Measurements from ENCODE around the gene ABR. TPM values are rescaled to one million over a fixed set of nuclear protein-coding genes. Genes with fewer than 3 reads are reported as not detected.

Gene ABR
- total RNA-seq, 1 experiment from 2014 or later: 26.2 TPM

DNA sequence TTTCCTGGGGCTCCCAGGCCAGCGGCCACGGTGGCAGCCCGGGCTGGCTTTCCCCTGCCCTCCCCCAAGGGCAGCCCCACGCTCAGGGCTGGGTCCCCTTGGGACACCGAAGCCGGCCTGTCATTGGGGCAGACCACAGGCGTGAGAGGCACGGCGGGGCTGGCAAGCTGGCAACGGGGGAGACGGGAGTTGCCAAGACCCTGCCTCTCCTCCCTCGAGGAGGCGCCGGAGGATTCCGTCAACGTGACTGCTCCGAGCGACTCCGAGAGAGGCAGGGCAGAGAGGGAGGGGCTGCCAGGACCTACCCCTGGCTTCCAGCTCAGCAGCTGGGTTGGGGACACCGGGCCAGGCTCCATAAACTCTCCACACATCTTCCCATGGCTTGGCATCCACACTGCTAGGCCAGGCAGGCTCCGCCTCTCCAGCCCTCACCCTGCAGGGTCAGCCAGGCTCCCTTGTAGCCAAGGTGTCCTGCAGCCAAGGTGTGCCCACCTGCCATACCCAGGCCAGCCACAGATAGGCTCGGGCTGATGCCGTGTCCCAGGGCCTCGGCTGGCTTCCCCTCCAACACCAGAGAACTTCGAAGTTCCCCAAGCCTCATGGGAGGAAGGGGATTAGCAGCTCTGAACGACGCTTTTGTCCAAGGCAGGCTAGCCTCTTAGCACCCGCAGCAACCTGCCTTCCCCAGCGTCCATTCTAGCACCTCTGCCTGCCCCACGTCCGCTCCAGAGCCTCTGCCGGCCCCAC, 157.3 kb downstream of the ABR start:
- in situ Hi-C loops (cut with HindIII; ENCODE audit: low pct_unique_long_range_greater_than_20kb, low sequenced_read_pairs): no loop called here
- no peak for DNase-seq (ENCODE audit: low read depth, low spot score)

DNA sequence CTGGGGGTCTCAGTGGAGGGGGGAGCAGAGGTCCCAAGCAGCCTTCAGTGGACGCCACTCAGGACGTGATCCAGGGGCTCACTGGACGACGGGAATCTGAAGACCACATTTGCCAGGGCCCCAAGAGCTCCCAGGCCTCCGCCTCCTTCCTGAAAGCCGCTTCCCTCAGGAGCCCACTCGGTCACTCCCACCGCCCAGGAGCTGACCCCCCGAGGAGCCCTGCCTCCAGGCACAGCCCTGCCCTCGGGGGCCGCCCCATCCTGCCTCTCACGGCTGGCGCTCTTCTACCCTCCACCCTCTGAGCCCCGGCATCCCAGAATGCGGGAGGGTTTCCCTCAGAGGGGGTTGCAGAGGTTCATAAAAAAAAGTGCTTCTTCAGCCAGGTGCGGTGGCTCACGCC, 158.6 kb downstream of the ABR start:
- DNase-seq (ENCODE audit: low read depth, low spot score): no peak
- in situ Hi-C loops (cut with HindIII; ENCODE audit: low pct_unique_long_range_greater_than_20kb, low sequenced_read_pairs): no loop called here

DNA sequence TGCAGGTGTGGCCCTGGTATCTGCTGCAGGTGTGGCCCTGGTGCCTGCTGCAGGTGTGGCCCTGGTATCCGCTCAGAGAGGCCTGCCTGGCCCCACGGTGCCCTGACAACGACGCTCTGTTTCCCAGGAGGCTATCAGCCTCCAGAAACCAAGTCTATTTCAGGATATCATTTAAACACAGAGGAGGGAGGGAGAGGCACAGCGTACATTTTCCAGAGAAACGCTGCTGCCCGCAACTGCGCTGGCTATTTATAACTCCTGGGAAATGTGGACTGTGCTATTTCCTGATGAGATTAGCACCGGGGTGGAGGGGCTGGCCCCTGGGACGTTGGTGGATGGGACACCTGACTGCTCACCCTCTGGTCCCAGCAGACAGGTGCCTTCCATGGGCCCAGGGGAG, 160.3 kb downstream of the ABR start:
- in situ Hi-C loops (cut with HindIII; ENCODE audit: low pct_unique_long_range_greater_than_20kb, low sequenced_read_pairs): no loop called here
- DNase-seq (ENCODE audit: low read depth, low spot score): no peak

DNA sequence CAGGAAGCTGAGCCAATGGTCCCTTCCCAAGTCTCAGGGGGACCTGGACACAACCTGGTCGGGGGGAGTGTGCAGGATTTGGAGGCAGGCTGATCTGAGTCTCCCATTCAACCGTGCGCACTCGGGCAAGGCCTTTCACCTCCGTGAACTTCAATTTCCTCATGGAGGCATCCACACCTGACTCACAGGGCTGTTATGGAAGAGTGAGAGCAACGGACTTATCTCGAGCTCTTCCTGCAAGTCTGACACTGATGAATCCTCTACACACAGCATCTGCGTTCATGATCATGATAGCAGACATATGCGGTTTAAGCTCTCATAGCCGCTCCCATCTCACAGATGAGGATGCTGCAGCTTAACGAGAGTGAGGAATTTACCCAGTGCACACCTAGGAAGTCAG, 161.2 kb downstream of the ABR start:
- no peak for DNase-seq (ENCODE audit: low read depth, low spot score)
- in situ Hi-C loops (cut with HindIII; ENCODE audit: low pct_unique_long_range_greater_than_20kb, low sequenced_read_pairs): no loop called here

DNA sequence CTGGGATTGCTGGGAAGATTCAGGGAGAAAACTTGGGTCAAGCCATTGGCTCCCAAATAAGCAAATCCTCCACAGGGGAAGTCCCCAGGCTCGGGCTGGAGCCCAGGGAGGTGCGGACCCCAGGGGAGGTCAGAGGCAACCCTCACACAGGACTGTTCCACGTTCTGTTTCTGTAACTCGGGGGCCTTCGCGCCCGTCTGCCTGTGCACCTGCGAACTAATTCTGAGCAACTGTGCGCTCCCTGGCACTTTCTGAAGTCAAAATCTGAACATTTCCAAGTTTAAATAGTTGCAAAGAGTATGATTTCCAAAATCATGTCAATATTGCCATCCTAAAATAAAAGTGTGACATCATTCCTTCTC, 166.1 kb downstream of the ABR start:
- DNase-seq (ENCODE audit: low read depth, low spot score): no peak
- in situ Hi-C loops (cut with HindIII; ENCODE audit: low pct_unique_long_range_greater_than_20kb, low sequenced_read_pairs): no loop called here

DNA sequence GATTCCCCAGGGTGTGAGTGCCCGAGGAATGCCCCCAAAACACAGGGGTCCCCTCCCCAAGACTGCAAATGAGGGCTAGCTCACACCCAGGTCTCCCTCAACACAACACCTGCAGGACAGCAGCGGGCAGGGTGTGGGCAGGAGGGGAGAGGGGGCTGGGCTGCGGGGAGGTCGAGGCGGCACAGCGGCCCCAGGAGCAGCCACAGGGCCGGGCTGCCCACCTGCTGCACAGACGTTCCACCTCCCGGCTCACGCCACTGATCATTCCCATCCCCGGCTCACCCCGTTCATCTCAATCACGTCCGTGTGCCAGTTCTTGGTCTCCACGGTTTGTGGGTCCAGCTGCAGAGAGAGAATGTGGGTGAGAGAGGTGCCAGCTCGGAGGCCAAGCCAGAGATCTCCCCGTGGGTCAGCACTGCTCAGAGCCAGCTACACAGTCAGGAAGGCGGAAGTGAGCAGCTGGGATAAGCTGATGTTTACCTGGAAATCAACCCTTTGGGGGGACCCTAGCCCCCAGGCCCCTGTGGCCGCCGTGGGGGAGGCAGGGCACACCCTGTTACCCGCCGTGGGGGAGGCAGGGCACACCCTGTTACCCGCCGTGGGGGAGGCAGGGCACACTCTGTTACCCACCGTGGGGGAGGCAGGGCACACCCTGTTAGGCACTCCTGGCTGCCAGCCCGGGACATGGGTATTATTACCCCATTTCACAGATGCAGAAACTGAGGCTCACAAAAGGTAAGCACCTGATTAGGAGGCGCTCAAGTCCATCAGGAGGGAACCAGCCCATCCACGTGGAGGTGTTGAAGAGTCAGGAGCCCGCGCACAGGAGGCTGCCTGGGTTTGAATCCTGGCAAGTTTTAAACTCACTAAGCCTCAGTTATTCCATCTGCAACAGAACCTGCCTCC, 166.7 kb downstream of the ABR start:
- in situ Hi-C loops (cut with HindIII; ENCODE audit: low pct_unique_long_range_greater_than_20kb, low sequenced_read_pairs): no loop called here
- DNase-seq (ENCODE audit: low read depth, low spot score): no peak

DNA sequence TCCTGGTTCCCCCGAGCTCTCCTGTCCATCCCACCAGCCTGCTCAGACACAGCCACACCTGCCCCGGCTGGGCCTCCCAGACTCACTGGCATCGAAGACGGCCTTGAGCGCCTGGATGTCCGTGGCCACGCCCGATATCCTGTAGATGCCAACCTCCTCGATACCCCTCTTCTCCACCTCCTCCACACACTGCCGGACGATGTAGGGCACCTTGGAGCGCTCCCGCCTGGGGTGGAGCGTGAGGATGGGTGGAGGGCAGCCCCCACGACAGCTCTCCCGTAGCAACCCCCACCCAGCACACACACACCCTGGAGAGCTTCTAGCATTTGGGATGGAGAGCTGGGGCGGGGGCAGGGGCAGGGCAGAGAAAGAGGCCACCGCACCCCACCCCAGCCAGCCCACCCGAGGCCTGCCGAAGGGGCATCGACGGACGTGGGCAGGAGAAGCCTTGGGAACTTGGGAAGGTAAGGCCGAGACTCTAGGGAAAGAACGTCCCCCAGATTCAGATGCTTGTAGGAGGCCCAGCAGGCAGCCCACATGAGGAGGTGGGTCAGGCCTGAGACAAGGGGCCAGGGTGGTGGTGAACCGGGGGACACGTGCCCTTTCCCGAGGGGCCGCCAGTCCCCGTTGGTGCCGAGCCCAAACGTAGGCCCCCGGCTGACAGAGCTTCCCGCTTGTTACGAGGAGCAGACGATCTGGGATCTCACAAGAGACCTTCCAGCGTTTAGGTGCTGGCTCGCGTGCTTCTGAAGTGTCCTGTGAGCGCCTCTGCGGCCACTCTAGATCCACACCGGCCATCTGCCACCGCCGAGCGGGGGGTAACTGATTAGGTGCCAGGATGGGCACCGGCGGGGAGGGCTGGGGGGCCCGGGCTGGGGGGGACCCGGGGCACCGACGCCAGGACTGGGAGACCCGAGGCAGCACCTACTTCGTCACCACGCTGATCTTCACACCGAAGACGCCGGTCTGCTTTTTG, 167.7 kb downstream of the ABR start:
- in situ Hi-C loops (cut with HindIII; ENCODE audit: low pct_unique_long_range_greater_than_20kb, low sequenced_read_pairs): no loop called here
- no peak for DNase-seq (ENCODE audit: low read depth, low spot score)

DNA sequence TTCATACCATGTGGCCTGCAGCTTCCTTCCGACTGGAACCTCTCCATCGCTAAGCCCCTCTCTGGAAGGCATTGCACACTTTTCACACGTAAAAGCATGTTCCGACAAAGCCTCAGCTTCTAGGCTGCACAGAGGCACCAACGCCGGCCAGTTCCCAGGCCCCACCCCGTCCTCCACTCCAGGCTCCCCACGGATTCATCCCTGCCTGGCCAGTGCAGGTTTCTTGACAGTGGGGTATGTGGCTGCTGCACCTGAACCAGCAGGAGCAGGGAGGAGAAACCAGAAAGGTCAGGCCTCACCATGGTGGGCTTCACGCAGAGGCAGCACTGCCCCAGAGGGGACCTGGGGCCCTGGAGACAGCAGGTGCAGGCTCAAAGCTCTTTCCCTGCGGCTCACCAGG, 168.6 kb downstream of the ABR start:
- in situ Hi-C loops (cut with HindIII; ENCODE audit: low pct_unique_long_range_greater_than_20kb, low sequenced_read_pairs): no loop called here
- DNase-seq (ENCODE audit: low read depth, low spot score): no peak

DNA sequence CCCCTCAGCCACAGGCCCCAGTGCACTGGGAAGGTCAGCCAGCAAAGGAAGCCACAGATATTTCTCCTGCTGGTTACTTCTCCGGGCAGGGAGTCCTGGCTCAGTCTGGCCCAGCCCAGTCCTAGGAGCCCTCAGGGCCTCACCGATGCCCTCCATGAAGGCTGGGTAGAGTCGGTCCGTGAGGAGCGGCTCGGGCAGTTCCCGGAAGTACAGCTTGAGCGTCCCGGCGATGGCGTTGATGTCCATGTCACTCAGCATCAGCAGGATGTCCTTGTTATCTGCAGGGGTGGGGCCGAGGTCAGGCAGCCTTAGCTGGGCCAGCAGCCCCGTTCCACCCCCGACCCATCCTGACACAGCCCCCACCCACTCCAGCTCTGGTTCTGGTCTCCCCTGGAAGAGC, 169.2 kb downstream of the ABR start:
- DNase-seq (ENCODE audit: low read depth, low spot score): no peak
- in situ Hi-C loops (cut with HindIII; ENCODE audit: low pct_unique_long_range_greater_than_20kb, low sequenced_read_pairs): no loop called here

DNA sequence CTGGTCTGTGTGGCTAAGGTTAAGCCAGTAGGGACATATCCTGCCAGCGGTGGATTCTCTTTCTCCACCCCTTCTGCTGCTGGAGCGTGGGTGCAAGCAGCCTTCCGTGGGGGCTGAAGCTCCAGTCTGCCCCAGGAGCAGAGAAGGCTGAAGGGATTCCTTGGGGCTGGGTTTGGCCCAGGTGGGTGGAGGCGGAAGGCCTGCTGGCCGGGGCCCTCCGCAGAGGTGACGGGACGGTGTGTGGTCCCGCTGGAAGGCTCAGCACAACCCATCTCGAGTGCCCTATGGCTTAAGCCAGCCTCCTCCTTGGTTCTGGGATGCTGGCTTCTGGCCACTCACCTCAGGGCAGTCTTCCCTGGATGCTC, 169.7 kb downstream of the ABR start:
- no peak for DNase-seq (ENCODE audit: low read depth, low spot score)
- in situ Hi-C loops (cut with HindIII; ENCODE audit: low pct_unique_long_range_greater_than_20kb, low sequenced_read_pairs): no loop called here

DNA sequence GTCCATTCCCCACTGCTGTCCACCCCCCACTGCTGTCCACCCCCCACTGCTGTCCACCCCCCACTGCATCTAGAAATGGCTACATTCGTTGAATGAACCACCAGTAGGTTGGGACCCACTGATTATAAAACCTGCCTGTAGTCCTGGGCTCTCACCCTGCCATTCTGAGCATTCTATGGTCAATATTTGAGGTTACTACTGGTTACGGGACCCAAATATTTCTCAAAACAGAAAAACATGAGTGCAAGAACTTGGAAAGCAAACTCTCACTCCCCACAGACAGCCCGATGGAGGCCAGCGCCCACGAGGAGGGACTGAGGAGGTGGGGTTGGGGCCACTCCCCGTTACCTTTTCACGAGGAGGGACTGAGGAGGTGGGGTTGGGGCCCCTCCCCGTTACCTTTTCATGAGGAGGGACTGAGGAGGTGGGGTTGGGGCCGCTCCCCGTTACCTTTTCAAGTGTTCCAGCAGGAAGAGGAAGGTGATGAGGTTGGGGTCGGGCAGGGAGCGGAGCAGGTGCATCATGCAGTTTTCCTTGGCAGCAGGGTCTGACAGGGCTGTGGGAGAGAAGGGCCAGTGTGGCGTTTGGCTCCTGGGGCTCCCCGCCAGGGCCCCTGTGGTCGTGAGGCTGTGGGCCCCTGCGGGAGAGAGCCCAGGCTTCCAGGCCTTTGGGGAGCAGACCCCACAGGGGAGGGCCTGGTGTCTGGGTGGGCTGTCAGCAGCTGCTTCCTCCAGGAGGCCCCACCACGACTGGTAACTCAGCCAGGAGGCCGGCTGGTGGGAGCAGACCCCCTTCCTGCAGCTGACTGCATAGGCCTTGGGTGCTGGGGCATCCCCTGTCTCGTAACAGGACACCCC, 170.3 kb downstream of the ABR start:
- no peak for DNase-seq (ENCODE audit: low read depth, low spot score)
- in situ Hi-C loops (cut with HindIII; ENCODE audit: low pct_unique_long_range_greater_than_20kb, low sequenced_read_pairs): no loop called here

DNA sequence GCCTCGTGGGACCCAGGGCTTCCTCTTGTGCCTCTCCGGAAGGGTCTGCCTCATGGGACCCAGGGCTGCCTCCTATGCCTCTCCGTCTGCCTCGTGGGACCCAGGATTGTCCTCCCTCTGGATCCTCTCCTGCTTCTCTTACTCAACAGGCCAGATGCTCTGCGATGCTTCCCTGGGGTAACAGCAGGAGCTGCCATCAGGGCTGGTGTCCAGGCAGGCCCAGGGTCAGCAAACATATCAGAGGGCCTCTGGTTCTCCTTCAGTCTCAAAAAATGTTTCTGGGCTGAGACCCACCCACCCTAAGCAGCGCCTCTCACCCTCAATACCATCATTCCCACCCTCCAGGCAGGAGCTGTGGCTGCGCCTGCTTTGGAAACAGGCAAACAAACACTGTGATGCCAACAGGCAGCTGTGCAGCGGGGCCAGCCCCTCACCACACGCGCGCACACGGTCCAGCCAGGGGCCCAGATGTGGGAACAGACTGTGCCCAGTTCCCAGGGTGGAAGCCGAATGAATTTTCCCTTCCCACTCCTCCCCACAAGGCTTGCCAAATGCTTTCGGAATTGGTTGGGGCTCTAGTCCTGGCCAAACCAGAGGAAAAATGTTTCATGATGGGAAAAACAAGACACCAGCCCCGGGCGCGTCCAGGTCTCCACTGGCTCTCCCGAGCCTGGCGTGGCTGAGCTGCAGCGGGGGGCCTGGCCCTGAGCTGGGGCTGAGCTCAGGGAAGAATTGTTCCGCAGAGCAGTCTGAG, 171.6 kb downstream of the ABR start:
- in situ Hi-C loops (cut with HindIII; ENCODE audit: low pct_unique_long_range_greater_than_20kb, low sequenced_read_pairs): no loop called here
- no peak for DNase-seq (ENCODE audit: low read depth, low spot score)

DNA sequence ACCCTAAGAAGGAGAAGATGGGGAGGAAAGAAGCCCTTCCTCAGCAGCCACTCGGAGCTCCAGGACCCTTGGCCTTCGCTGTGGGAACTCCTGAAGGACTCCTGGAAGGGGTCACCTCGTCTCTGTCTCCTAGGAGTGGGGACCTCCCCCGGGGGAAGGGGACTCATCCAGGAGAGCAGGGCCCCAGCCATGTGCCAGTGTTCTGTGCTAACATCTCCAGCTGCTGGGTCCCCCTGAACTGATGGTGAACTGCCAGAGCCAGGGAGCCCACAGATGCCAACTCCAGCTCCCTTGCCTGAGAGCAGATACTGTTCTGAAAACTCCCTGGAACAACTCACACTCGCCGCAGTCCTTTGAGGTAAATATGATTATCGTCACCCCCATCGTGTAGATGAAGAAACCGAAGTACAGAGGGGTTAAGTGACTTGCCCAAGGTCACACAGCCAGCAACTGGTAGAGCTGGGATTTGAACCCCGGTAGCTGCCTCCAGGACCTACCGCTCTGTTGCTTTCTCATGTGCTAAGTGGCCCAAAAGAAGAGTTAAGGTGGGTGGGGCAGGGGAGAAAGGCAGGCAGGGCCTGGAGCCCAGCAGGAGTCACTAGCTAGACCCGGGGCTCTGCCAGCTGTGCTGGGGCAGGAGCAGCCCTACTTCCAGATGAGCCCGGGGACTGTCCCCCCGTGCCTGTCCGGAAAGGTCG, 172.3 kb downstream of the ABR start:
- no peak for DNase-seq (ENCODE audit: low read depth, low spot score)
- in situ Hi-C loops (cut with HindIII; ENCODE audit: low pct_unique_long_range_greater_than_20kb, low sequenced_read_pairs): no loop called here

DNA sequence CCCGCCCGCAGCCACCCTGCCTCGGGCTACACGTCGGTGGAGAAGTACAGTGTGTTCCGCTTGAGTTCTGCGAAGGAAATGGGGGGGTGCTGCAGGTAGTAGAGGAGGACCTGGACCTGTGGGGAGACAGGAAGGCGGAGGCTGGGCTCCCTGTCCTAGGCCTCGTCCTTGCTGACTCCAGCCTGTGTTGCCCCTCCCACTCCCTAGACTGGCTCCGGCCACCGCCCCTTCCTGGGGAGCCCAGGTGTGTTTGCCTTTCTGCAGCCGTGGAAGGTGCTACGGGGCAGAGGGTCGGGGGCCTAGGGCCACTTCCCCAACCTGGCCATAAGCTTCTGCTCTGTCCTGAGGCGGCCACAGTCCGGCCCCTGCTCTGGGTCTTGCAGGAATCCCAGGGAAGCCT, 173.7 kb downstream of the ABR start:
- in situ Hi-C loops (cut with HindIII; ENCODE audit: low pct_unique_long_range_greater_than_20kb, low sequenced_read_pairs): no loop called here
- DNase-seq (ENCODE audit: low read depth, low spot score): no peak

DNA sequence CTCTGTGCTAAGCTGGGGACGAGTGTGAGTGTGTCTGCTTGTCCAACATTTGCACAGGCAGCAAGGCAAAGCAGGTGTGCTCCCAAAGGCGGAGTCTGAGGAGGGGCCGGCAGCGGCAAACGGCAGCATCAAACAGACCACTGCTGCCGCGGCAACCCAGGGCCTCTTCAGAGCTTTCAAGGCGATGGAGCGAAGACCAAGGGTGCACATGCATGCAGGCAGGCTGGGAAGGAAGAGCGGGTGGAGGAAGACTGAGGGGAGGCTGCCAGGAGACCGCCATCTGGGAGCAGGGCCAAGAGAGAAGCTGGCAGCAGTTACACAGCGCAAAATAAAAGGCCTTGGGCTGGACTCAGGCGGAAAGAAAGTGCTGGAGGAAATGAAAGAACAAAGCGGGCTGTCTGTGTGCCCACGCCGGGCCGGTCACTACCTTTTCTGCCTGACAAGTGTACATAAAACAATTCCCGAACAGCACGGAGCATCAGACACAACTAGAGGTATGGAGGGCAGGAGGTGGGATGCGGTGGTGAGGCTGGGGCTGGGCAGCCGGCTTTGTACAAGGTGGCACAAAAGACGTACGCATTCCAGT, 174.3 kb downstream of the ABR start:
- DNase-seq (ENCODE audit: low read depth, low spot score): no peak
- in situ Hi-C loops (cut with HindIII; ENCODE audit: low pct_unique_long_range_greater_than_20kb, low sequenced_read_pairs): no loop called here

DNA sequence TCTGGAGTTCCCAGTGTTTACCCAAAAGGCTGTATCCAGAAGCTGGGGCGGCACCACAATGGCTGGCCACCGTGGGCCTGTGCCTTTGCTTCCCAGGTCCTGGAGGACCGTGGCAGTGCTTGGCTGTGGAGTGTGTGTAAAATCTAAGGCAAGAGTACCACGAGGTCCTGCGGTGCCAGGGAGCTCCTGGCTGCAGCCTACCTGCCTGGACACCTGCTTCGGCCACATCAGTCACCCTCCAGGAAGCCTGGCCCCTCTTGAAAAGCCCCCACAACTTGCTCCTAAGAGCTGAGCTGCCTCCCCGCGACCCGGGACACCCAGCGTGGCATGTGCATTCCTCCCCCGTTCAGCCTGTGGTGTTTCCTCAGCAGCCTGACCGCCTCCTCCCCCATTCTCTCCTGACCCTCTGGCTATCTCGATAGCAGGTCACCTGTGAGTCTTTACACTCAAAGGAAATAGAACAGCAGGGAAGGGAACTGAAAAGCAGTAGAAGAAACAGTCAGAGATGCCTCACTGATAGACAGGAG, 174.9 kb downstream of the ABR start:
- no peak for DNase-seq (ENCODE audit: low read depth, low spot score)
- in situ Hi-C loops (cut with HindIII; ENCODE audit: low pct_unique_long_range_greater_than_20kb, low sequenced_read_pairs): no loop called here

All from SK-MEL-5 (cell line).